H9 (cell line): ENCODE results near the gene ROBO3. TPM values are rescaled to one million over a fixed set of nuclear protein-coding genes. Genes with fewer than 3 reads are reported as not detected.

ENCODE experiments used
- DNase-seq: peaks from one replicate; pipeline ENCODE4 v3.0.0-alpha.2; 2017
- H2AFZ ChIP-seq: one replicate; pipeline ENCODE4 v1.6.1; 2013; ENCODE audit warnings: mild to moderate bottlenecking, low read length, control low read depth, moderate library complexity
- H2AK5ac ChIP-seq: 2 replicates; pipeline ENCODE4 v1.6.1; 2013; ENCODE audit warnings: low read length, control low read depth, mixed read lengths; ENCODE audit not compliant: insufficient read length
- H2BK120ac ChIP-seq: one replicate; pipeline ENCODE4 v1.6.1; 2013; ENCODE audit warnings: low read depth, mild to moderate bottlenecking, low read length, control low read depth, inconsistent platforms; ENCODE audit not compliant: poor library complexity, severe bottlenecking
- H2BK12ac ChIP-seq: 2 replicates; pipeline ENCODE4 v1.6.1; 2013; ENCODE audit warnings: low read length, control low read depth, mixed read lengths, low read depth; ENCODE audit not compliant: insufficient read length
- H2BK15ac ChIP-seq: 2 replicates; pipeline ENCODE4 v1.6.1; 2013; ENCODE audit warnings: low read depth, low read length, control low read depth
- H2BK20ac ChIP-seq: one replicate; pipeline ENCODE4 v1.6.1; 2013; ENCODE audit warnings: low read depth, mild to moderate bottlenecking, low read length, control low read depth, inconsistent platforms; ENCODE audit not compliant: poor library complexity, severe bottlenecking
- H2BK5ac ChIP-seq: 2 replicates; pipeline ENCODE4 v1.6.1; 2013; ENCODE audit warnings: low read length, control low read depth, mixed read lengths; ENCODE audit not compliant: insufficient read length
- H3K14ac ChIP-seq: 2 replicates; pipeline ENCODE4 v1.6.1; 2013; ENCODE audit warnings: low read length, control low read depth; ENCODE audit not compliant: insufficient read depth
- H3K18ac ChIP-seq: 2 replicates; pipeline ENCODE4 v1.6.1; 2013; ENCODE audit warnings: low read depth, mild to moderate bottlenecking, mixed read lengths, low read length, control low read depth; ENCODE audit not compliant: insufficient read length
- H3K23ac ChIP-seq: 2 replicates; pipeline ENCODE4 v1.6.1; 2013; ENCODE audit warnings: low read length, control low read depth, mixed read lengths, low read depth; ENCODE audit not compliant: insufficient read length
- H3K23me2 ChIP-seq: 2 replicates; pipeline ENCODE4 v1.6.1; 2013; ENCODE audit warnings: low read depth, mild to moderate bottlenecking, mixed read lengths, low read length, control low read depth; ENCODE audit not compliant: insufficient read length, poor library complexity, severe bottlenecking
- H3K27ac ChIP-seq: 2 replicates; pipeline ENCODE4 v1.5.1; 2013; ENCODE audit warnings: low read length, control low read depth, mixed read lengths, low read depth; ENCODE audit not compliant: insufficient read length
- H3K27me3 ChIP-seq: 2 replicates; pipeline ENCODE4 v1.6.1; 2013; ENCODE audit warnings: low read length, control low read depth, inconsistent platforms; ENCODE audit not compliant: insufficient read depth
- H3K4ac ChIP-seq: 2 replicates; pipeline ENCODE4 v1.6.1; 2013; ENCODE audit warnings: low read depth, mild to moderate bottlenecking, control low read depth, inconsistent platforms, low read length, moderate library complexity
- H3K4me1 ChIP-seq: 2 replicates; pipeline ENCODE4 v1.6.1; 2013; ENCODE audit warnings: low read length, control low read depth, inconsistent platforms; ENCODE audit not compliant: insufficient read depth
- H3K4me2 ChIP-seq: 2 replicates; pipeline ENCODE4 v1.6.1; 2013; ENCODE audit warnings: low read length, control low read depth, mixed read lengths; ENCODE audit not compliant: insufficient read length, insufficient read depth
- H3K56ac ChIP-seq: 2 replicates; pipeline ENCODE4 v1.6.1; 2013; ENCODE audit warnings: low read depth, mild to moderate bottlenecking, mixed read lengths, low read length, control low read depth; ENCODE audit not compliant: insufficient read length
- H3K79me1 ChIP-seq: 2 replicates; pipeline ENCODE4 v1.6.1; 2013; ENCODE audit warnings: low read depth, mild to moderate bottlenecking, moderate library complexity, low read length, control low read depth, inconsistent platforms; ENCODE audit not compliant: insufficient read depth, poor library complexity, severe bottlenecking
- H3K79me2 ChIP-seq: 2 replicates; pipeline ENCODE4 v1.6.1; 2013; ENCODE audit warnings: low read length, control low read depth, inconsistent platforms; ENCODE audit not compliant: insufficient read depth
- H3K9ac ChIP-seq: 2 replicates; pipeline ENCODE4 v1.6.1; 2013; ENCODE audit warnings: low read length, control low read depth, mixed read lengths; ENCODE audit not compliant: insufficient read length; ENCODE audit errors: extremely low read depth
- H3K9me3 ChIP-seq: one replicate; pipeline ENCODE4 v1.6.1; 2013; ENCODE audit warnings: low read depth, low read length, inconsistent platforms; ENCODE audit not compliant: control insufficient read depth
- H3T11ph ChIP-seq: one replicate; pipeline ENCODE4 v1.6.1; 2013; ENCODE audit warnings: mild to moderate bottlenecking, low read length, control low read depth, inconsistent platforms
- H4K20me1 ChIP-seq: one replicate; pipeline ENCODE4 v1.6.1; 2013; ENCODE audit not compliant: control insufficient read depth, insufficient read length, insufficient read depth
- H4K5ac ChIP-seq: 2 replicates; pipeline ENCODE4 v1.6.1; 2013; ENCODE audit warnings: low read depth, mild to moderate bottlenecking, mixed read lengths, low read length, control low read depth; ENCODE audit not compliant: insufficient read length
- H4K8ac ChIP-seq: replicated peaks from 2 replicates; pipeline ENCODE4 v1.6.1; 2013; ENCODE audit warnings: low read length, control low read depth, mixed read lengths, low read depth; ENCODE audit not compliant: insufficient read length
- H4K91ac ChIP-seq: 2 replicates; pipeline ENCODE4 v1.6.1; 2013; ENCODE audit warnings: low read depth, mild to moderate bottlenecking, moderate library complexity, mixed read lengths, low read length, control low read depth; ENCODE audit not compliant: insufficient read length
- H3K27ac Mint-ChIP-seq, 3 experiments: 2 replicates in 2 of 3; 3 replicates in 1 of 3; pipeline ENCODE4 v1.8.0; 2020 to 2021; ENCODE audit warnings: mixed read lengths in 3 of 3, mild to moderate bottlenecking in 1 of 3, moderate library complexity in 1 of 3
- H3K27me3 Mint-ChIP-seq: 2 replicates; pipeline ENCODE4 v1.8.0; 2021; ENCODE audit warnings: low read depth, mild to moderate bottlenecking, moderate library complexity, mixed read lengths
- H3K36me3 Mint-ChIP-seq, 3 experiments: 2 replicates in 2 of 3; 3 replicates in 1 of 3; pipeline ENCODE4 v1.8.0; 2020 to 2021; ENCODE audit warnings: low read depth in 3 of 3, mixed read lengths in 3 of 3; ENCODE audit not compliant: insufficient read depth in 1 of 3
- H3K4me1 Mint-ChIP-seq, 2 experiments: 2 replicates each; pipeline ENCODE4 v1.8.0; 2020; ENCODE audit warnings: mixed read lengths in 2 of 2
- H3K4me3 Mint-ChIP-seq, 2 experiments: 2 replicates in 1 of 2; 3 replicates in 1 of 2; pipeline ENCODE4 v1.8.0; 2020 to 2021; ENCODE audit warnings: mild to moderate bottlenecking in 2 of 2, mixed read lengths in 2 of 2, moderate library complexity in 1 of 2
- H3K9me3 Mint-ChIP-seq, 2 experiments: 2 replicates in 1 of 2; 3 replicates in 1 of 2; pipeline ENCODE4 v1.8.0; 2020; ENCODE audit warnings: mild to moderate bottlenecking in 2 of 2, mixed read lengths in 2 of 2, moderate library complexity in 1 of 2
- WGBS: extraction: QIAGEN DNeasy Blood & Tissue Kit; methylation state at CpG from one replicate; pipeline ENCODE4 v1.1.7; 2013; ENCODE audit warnings: missing lambda C conversion rate, low lambda C conversion rate, mixed read lengths; ENCODE audit not compliant: insufficient read length; ENCODE audit errors: extremely low coverage; 5-methylcytosine and 5-hydroxymethylcytosine counted together
- total RNA-seq: library from RNA; stranded (reverse); gene quantifications from 2 replicates; pipeline ENCODE4 v1.2.1, GENCODE V29; 2021
- TF ChIP-seq, protein P1 (sequence below): fragments of 200-600 bp; sonication (generic); conservative IDR thresholded peaks from 3 replicates; pipeline ENCODE4 v1.8.0; 2021; ENCODE audit warnings: antibody characterized with exemption, mild to moderate bottlenecking

ROBO3 gene
- total RNA-seq, 1 experiment from 2014 or later = 12.6 TPM

DNA sequence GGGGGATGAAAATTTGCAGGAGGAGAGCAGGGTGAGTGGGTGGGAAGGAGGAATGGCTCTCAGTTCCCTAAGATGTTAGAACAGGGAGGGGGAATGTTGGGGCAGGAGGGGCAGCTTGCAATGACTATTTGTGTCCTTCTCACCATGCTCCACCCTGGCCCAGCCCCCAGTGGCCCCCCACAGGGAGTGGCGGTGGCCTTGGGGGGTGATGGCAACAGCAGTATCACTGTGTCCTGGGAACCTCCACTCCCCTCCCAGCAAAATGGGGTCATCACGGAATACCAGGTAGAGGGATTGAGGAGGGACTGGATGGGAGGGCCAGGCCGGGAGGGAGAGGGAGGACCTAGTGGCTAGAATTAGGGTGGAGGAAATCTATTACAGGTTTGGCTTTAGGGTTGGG is 10.2 kb downstream of the ROBO3 start:
- Histone ChIP-seq H3K4me2 (peak overlapping the region; percentile 61), H4K20me1 (no peaks in the 10 kb centered on the region), H2AK5ac (no peak overlapping the region), H2BK5ac (no peak overlapping the region), H4K91ac (no peak overlapping the region), H3K9ac (no peak overlapping the region), H2AFZ (no peak overlapping the region), H3K79me1 (no peaks in the 10 kb centered on the region), H2BK20ac (no peak overlapping the region), H4K8ac (no peak overlapping the region), H3K18ac (no peak overlapping the region), H3K4me1 (no peaks in the 10 kb centered on the region), H2BK120ac (no peak overlapping the region), H3K9me3 (no peaks in the 10 kb centered on the region), H2BK12ac (no peak overlapping the region), H3K27me3 (peaks cover 23% of the 10 kb centered on the region; the same call in 1 of the 2 replicates), H3T11ph (no peak overlapping the region), H3K4ac (no peak overlapping the region), H3K56ac (no peak overlapping the region), H2BK15ac (no peak overlapping the region), H4K5ac (no peak overlapping the region), H3K14ac (no peak overlapping the region), H3K23me2 (peaks cover 6% of the 10 kb centered on the region), H3K23ac (no peak overlapping the region), H3K27ac (no peak overlapping the region), H3K79me2 (no peaks in the 10 kb centered on the region)
- H3K4me3 Mint-ChIP-seq = peak overlapping the region; percentile 82 to 89
- peaks cover 0 to 3% of the 10 kb centered on the region in 2 experiments; a peak in 1 of 5 replicates for H3K9me3 Mint-ChIP-seq
- peaks cover 58% of the 10 kb centered on the region for H3K27me3 Mint-ChIP-seq
- no peaks in the 10 kb centered on the region; a peak in 2 of 7 replicates for H3K36me3 Mint-ChIP-seq
- peak overlapping the region in 1 of 3 experiments; percentile 86; a peak in 1 of 7 replicates for H3K27ac Mint-ChIP-seq
- TF ChIP-seq, protein P1, sequence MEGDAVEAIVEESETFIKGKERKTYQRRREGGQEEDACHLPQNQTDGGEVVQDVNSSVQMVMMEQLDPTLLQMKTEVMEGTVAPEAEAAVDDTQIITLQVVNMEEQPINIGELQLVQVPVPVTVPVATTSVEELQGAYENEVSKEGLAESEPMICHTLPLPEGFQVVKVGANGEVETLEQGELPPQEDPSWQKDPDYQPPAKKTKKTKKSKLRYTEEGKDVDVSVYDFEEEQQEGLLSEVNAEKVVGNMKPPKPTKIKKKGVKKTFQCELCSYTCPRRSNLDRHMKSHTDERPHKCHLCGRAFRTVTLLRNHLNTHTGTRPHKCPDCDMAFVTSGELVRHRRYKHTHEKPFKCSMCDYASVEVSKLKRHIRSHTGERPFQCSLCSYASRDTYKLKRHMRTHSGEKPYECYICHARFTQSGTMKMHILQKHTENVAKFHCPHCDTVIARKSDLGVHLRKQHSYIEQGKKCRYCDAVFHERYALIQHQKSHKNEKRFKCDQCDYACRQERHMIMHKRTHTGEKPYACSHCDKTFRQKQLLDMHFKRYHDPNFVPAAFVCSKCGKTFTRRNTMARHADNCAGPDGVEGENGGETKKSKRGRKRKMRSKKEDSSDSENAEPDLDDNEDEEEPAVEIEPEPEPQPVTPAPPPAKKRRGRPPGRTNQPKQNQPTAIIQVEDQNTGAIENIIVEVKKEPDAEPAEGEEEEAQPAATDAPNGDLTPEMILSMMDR = no peak
- peak; percentile 25 for DNase-seq
- no CpG with 5 or more reads among the region's 3 CpGs for WGBS
- peaks cover 20 to 28% of the 10 kb centered on the region in 2 experiments for H3K4me1 Mint-ChIP-seq
